Astrocyte (in vitro differentiated cells and primary cell): ENCODE results near the gene INVS. TPM values are rescaled to one million over a fixed set of nuclear protein-coding genes. Genes with fewer than 3 reads are reported as not detected.
A peak's percentile ranks its signal among the peaks of the same experiment; 100 is the strongest.

Experiments
- DNase-seq: peaks from one replicate; pipeline ENCODE4 v3.0.0-alpha.2; 2010; ENCODE audit warnings: low read depth
- FAIRE-seq: peaks from 2 replicates; lab custom pipeline; 2011; peaks lifted over from hg19 to GRCh38; lab: Jason Lieb, UNC
- H2AFZ ChIP-seq: 2 replicates; pipeline ENCODE4 v1.6.0; 2012; ENCODE audit warnings: low read depth, low read length, inconsistent platforms
- H3K27ac ChIP-seq: 2 replicates; pipeline ENCODE4 v1.5.1; 2011; ENCODE audit warnings: low read depth, low read length, inconsistent platforms
- H3K27me3 ChIP-seq: 2 replicates; pipeline ENCODE4 v1.6.0; 2011; ENCODE audit warnings: low read length, inconsistent platforms; ENCODE audit not compliant: insufficient read depth
- H3K36me3 ChIP-seq: 2 replicates; pipeline ENCODE4 v1.5.1; 2011; ENCODE audit warnings: low read length, inconsistent platforms; ENCODE audit not compliant: insufficient read depth
- H3K4me1 ChIP-seq: 2 replicates; pipeline ENCODE4 v1.5.1; 2011; ENCODE audit warnings: low read length, inconsistent platforms; ENCODE audit not compliant: insufficient read depth
- H3K4me2 ChIP-seq: 2 replicates; pipeline ENCODE4 v1.6.0; 2012; ENCODE audit warnings: low read length, inconsistent platforms
- H3K4me3 ChIP-seq: 2 replicates; pipeline ENCODE4 v1.5.1; 2011; ENCODE audit warnings: low read depth, mild to moderate bottlenecking, low read length, inconsistent platforms; ENCODE audit not compliant: insufficient read depth
- H3K79me2 ChIP-seq: 2 replicates; pipeline ENCODE4 v1.6.0; 2012; ENCODE audit warnings: mild to moderate bottlenecking, low read length, inconsistent platforms; ENCODE audit not compliant: insufficient read depth
- H3K9ac ChIP-seq: 2 replicates; pipeline ENCODE4 v1.6.0; 2012; ENCODE audit warnings: mild to moderate bottlenecking, low read length, inconsistent platforms
- H3K9me3 ChIP-seq: 2 replicates; pipeline ENCODE4 v1.5.1; 2012; ENCODE audit warnings: low read depth, mild to moderate bottlenecking, low read length, inconsistent platforms; ENCODE audit not compliant: insufficient read depth
- H4K20me1 ChIP-seq: 2 replicates; pipeline ENCODE4 v1.6.0; 2012; ENCODE audit warnings: low read length, inconsistent platforms; ENCODE audit not compliant: insufficient read depth
- H3K27ac Mint-ChIP-seq: one replicate; pipeline ENCODE4 v1.8.0; 2021; ENCODE audit warnings: mild to moderate bottlenecking, mixed read lengths; ENCODE audit not compliant: unreplicated experiment
- H3K27me3 Mint-ChIP-seq: one replicate; pipeline ENCODE4 v1.8.0; 2021; ENCODE audit warnings: low read depth, mixed read lengths; ENCODE audit not compliant: unreplicated experiment
- H3K36me3 Mint-ChIP-seq: one replicate; pipeline ENCODE4 v1.8.0; 2021; ENCODE audit warnings: low read depth, mixed read lengths; ENCODE audit not compliant: unreplicated experiment
- H3K4me1 Mint-ChIP-seq: one replicate; pipeline ENCODE4 v1.8.0; 2021; ENCODE audit warnings: low read depth, mixed read lengths; ENCODE audit not compliant: unreplicated experiment
- H3K4me3 Mint-ChIP-seq: one replicate; pipeline ENCODE4 v1.8.0; 2021; ENCODE audit warnings: mild to moderate bottlenecking, moderate library complexity, mixed read lengths; ENCODE audit not compliant: unreplicated experiment
- H3K9me3 Mint-ChIP-seq: one replicate; pipeline ENCODE4 v1.8.0; 2021; ENCODE audit warnings: mild to moderate bottlenecking, mixed read lengths; ENCODE audit not compliant: unreplicated experiment
- EZH2 ChIP-seq: IDR thresholded peaks from 2 replicates; pipeline ENCODE4 v1.6.1; 2012; ENCODE audit warnings: mild to moderate bottlenecking, low read length, inconsistent platforms; ENCODE audit not compliant: insufficient read depth
- total RNA-seq: library from RNA; stranded (reverse); gene quantifications from 2 replicates; pipeline ENCODE4 v1.2.1, GENCODE V29; 2021
- TF ChIP-seq, protein P1 (sequence below): IDR thresholded peaks from 2 replicates; pipeline ENCODE4 v1.5.1; 2011; ENCODE audit warnings: low read depth, mild to moderate bottlenecking, inconsistent platforms, low read length, moderate library complexity; ENCODE audit not compliant: insufficient read depth

Gene INVS
- total RNA-seq, 1 donor from 2014 or later, result 17.5 TPM

- Mint-ChIP-seq H3K36me3 (peaks cover 6% of the 10 kb centered on the region), H3K27me3 (no peaks in the 10 kb centered on the region), H3K4me3 (no peak overlapping the region), H3K27ac (no peak overlapping the region), H3K4me1 (peaks cover 13% of the 10 kb centered on the region), H3K9me3 (no peaks in the 10 kb centered on the region)
- H3K79me2 ChIP-seq, result no peaks in the 10 kb centered on the region
- no peak overlapping the region for H3K4me2 ChIP-seq
- peaks cover 12% of the 10 kb centered on the region for H3K4me1 ChIP-seq
- H3K9ac ChIP-seq, result no peak overlapping the region
- no peaks in the 10 kb centered on the region for H3K27me3 ChIP-seq
- no peak for FAIRE-seq
- no peaks in the 10 kb centered on the region for H3K36me3 ChIP-seq
- TF ChIP-seq, protein P1, sequence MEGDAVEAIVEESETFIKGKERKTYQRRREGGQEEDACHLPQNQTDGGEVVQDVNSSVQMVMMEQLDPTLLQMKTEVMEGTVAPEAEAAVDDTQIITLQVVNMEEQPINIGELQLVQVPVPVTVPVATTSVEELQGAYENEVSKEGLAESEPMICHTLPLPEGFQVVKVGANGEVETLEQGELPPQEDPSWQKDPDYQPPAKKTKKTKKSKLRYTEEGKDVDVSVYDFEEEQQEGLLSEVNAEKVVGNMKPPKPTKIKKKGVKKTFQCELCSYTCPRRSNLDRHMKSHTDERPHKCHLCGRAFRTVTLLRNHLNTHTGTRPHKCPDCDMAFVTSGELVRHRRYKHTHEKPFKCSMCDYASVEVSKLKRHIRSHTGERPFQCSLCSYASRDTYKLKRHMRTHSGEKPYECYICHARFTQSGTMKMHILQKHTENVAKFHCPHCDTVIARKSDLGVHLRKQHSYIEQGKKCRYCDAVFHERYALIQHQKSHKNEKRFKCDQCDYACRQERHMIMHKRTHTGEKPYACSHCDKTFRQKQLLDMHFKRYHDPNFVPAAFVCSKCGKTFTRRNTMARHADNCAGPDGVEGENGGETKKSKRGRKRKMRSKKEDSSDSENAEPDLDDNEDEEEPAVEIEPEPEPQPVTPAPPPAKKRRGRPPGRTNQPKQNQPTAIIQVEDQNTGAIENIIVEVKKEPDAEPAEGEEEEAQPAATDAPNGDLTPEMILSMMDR, result peak; percentile 49
- TF ChIP-seq EZH2, result no peak
- H4K20me1 ChIP-seq, result peaks cover 4% of the 10 kb centered on the region
- no peak overlapping the region for H3K4me3 ChIP-seq
- H2AFZ ChIP-seq, result no peak overlapping the region
- H3K27ac ChIP-seq, result no peak overlapping the region
- H3K9me3 ChIP-seq, result no peaks in the 10 kb centered on the region
- DNase-seq, result peak; percentile 10
These were observed 117.2 kb downstream of the INVS start for GRCh38 chr9:100216178-100216787.

DNA sequence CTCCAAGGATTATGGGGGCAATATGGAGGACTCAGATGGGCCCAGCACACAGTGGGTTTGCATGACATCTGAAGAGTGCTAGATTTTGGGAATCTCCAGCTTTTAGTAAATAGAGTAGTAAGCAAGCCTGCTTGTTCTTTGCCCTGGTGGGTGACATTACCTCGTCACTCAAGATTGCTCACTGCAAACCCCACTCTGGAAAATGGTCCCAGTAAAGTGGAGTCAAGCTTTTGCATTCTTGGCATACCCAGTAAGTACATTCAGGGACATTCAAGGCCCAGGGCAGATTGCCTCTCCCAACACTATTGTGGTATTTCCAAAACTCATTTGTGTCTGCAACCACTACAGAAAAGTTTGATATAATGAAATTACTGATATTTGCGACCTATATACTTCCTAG lies 118.5 kb downstream of the INVS start:
- FAIRE-seq, result no peak
- Histone ChIP-seq H3K27me3 (no peaks in the 10 kb centered on the region), H3K4me2 (no peak overlapping the region)

DNA sequence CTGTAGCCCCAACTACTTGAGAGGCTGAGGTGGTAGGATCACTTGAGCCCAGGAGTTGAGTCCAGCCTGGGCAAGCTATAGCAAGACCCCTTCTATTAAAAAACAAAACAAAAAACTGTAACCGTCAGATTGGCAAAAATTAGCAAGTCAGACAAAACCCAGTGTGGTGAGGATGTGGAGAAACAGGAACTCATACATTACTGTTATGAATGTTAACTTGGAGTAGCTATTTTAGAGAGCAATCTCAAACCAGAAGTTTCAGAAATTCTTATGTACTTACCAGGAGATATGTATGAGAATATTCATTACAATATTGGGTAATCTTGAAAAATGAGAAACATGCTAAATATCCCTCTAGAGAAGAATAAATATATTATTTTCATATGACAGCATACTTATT lies 120.3 kb downstream of the INVS start:
- Histone ChIP-seq H3K27ac (no peak overlapping the region), H3K9ac (no peak overlapping the region), H3K27me3 (no peaks in the 10 kb centered on the region), H4K20me1 (peaks cover under 1% of the 10 kb centered on the region), H3K79me2 (no peaks in the 10 kb centered on the region), H3K9me3 (no peaks in the 10 kb centered on the region), H3K36me3 (no peaks in the 10 kb centered on the region), H3K4me1 (peaks cover 1% of the 10 kb centered on the region), H3K4me3 (no peak overlapping the region), H2AFZ (no peak overlapping the region), H3K4me2 (no peak overlapping the region)
- DNase-seq (no peak), FAIRE-seq (no peak)
- TF ChIP-seq EZH2, result no peak
- TF ChIP-seq, protein P1, result no peak
- peaks cover 3% of the 10 kb centered on the region for H3K4me1 Mint-ChIP-seq
- H3K9me3 Mint-ChIP-seq, result no peaks in the 10 kb centered on the region
- H3K27ac Mint-ChIP-seq, result no peak overlapping the region
- no peaks in the 10 kb centered on the region for H3K27me3 Mint-ChIP-seq
- peaks cover 6% of the 10 kb centered on the region for H3K36me3 Mint-ChIP-seq
- no peak overlapping the region for H3K4me3 Mint-ChIP-seq

More for the DNA sequence above, 118.5 kb downstream of the INVS start:
- Mint-ChIP-seq H3K27ac (no peak overlapping the region), H3K36me3 (peaks cover 6% of the 10 kb centered on the region), H3K9me3 (no peaks in the 10 kb centered on the region), H3K27me3 (no peaks in the 10 kb centered on the region), H3K4me1 (peaks cover 13% of the 10 kb centered on the region), H3K4me3 (no peak overlapping the region)
- no peak for TF ChIP-seq EZH2
- TF ChIP-seq, protein P1, result no peak
- no peak overlapping the region for H3K9ac ChIP-seq
- no peak overlapping the region for H3K4me3 ChIP-seq
- no peak overlapping the region for H3K27ac ChIP-seq
- H4K20me1 ChIP-seq, result peaks cover 4% of the 10 kb centered on the region
- H3K9me3 ChIP-seq, result no peaks in the 10 kb centered on the region
- no peaks in the 10 kb centered on the region for H3K79me2 ChIP-seq
- H3K4me1 ChIP-seq, result peaks cover 12% of the 10 kb centered on the region
- DNase-seq, result no peak
- no peaks in the 10 kb centered on the region for H3K36me3 ChIP-seq
- no peak overlapping the region for H2AFZ ChIP-seq
